DND-41 (cell line): Measurements from ENCODE around the gene CRB3.

ENCODE experiments used
- EZH2 ChIP-seq: IDR thresholded peaks from 3 replicates; pipeline ENCODE4 v1.6.1; 2012; ENCODE audit warnings: borderline replicate concordance, low read depth, mild to moderate bottlenecking, moderate library complexity, low read length, inconsistent platforms; ENCODE audit not compliant: severe bottlenecking
- TF ChIP-seq, protein P1 (sequence below): IDR thresholded peaks from 2 replicates; pipeline ENCODE4 v1.5.1; 2012; ENCODE audit warnings: borderline replicate concordance, low read length, moderate library complexity, mild to moderate bottlenecking; ENCODE audit not compliant: poor library complexity, severe bottlenecking; ENCODE audit errors: extremely low read depth

DNA sequence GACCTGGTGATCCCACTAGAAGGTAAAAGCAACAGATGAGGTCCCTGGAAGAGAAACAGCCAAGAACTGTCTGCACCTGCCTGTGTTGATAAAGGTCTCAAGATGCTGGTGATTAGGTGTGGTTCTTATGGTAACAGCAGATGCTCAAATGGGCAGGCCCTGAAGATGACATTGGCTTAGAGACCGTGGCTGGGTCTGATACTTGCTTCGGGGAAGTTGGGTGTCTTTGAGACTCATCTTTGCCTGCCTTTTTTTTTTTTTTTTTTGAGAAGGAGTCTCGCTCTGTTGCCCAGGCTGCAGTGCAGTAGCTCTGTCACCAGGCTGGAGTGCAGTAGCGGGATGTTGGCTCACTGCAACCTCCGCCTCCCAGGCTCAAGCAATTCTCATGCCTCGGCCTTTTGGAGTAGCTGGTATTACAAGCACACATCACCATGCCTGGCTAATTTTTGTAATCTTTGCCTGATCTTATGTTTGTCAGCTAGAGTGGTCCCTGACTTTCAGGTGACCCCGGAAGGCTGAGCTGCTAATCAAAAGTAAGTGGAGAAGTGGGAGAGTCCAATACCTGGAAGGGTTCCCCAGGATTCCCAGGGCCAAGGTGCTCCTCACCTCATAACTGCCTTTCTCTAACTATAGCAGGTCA lies 12.4 kb upstream of the CRB3 start:
- TF ChIP-seq, protein P1, sequence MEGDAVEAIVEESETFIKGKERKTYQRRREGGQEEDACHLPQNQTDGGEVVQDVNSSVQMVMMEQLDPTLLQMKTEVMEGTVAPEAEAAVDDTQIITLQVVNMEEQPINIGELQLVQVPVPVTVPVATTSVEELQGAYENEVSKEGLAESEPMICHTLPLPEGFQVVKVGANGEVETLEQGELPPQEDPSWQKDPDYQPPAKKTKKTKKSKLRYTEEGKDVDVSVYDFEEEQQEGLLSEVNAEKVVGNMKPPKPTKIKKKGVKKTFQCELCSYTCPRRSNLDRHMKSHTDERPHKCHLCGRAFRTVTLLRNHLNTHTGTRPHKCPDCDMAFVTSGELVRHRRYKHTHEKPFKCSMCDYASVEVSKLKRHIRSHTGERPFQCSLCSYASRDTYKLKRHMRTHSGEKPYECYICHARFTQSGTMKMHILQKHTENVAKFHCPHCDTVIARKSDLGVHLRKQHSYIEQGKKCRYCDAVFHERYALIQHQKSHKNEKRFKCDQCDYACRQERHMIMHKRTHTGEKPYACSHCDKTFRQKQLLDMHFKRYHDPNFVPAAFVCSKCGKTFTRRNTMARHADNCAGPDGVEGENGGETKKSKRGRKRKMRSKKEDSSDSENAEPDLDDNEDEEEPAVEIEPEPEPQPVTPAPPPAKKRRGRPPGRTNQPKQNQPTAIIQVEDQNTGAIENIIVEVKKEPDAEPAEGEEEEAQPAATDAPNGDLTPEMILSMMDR: no peak
- TF ChIP-seq EZH2: no peak
